Gastrocnemius medialis (tissue), 4 donors: ENCODE measurements around the gene SLC8A3. TPM values are rescaled to one million over a fixed set of nuclear protein-coding genes. Genes with fewer than 3 reads are reported as not detected.

Source experiments
- ATAC-seq, 2 donors: fragments of 150-250 bp; one replicate each; pipeline ENCODE4 v1.9.1; 2016
- DNase-seq, 2 donors: peaks; one replicate each; pipeline ENCODE4 v3.0.0-alpha.2; 2019
- H3K27ac ChIP-seq, 4 donors: fragments of 200-600 bp; sonication (generic); 1 replicate in 1 of 4; 2 replicates in 3 of 4; pipeline ENCODE4 v1.5.1; 2016 to 2018; ENCODE audit warnings: mild to moderate bottlenecking in 2 of 4, moderate library complexity in 1 of 4
- H3K27me3 ChIP-seq, 3 donors: fragments of 200-600 bp; sonication (generic) in 2 of 3; 1 replicate in 1 of 3; 2 replicates in 2 of 3; pipeline versions ENCODE4 v1.5.1 to v1.6.0; 2016 to 2019; ENCODE audit warnings: mild to moderate bottlenecking in 1 of 3, moderate library complexity in 1 of 3
- H3K36me3 ChIP-seq, 2 donors: fragments of 200-600 bp; sonication (generic) in 1 of 2; one replicate each; pipeline ENCODE4 v1.5.1; 2017 to 2018
- H3K4me1 ChIP-seq, 2 donors: fragments of 200-600 bp; sonication (generic) in 1 of 2; one replicate each; pipeline ENCODE4 v1.5.1; 2016 to 2017; ENCODE audit warnings: mild to moderate bottlenecking in 2 of 2
- H3K4me3 ChIP-seq, 4 donors: fragments of 200-600 bp; sonication (generic) in 3 of 4; 1 replicate in 1 of 4; 2 replicates in 3 of 4; pipeline ENCODE4 v1.5.1; 2016 to 2019; ENCODE audit warnings: mild to moderate bottlenecking in 2 of 4
- H3K9me3 ChIP-seq, 3 donors: fragments of 200-600 bp; sonication (generic) in 2 of 3; 1 replicate in 1 of 3; 2 replicates in 2 of 3; pipeline ENCODE4 v1.5.1; 2016 to 2019
- CTCF ChIP-seq, 5 experiments: fragments of 450-650 bp in 3 of 5; fragments of 200-600 bp in 2 of 5; sonication (generic) in 2 of 5; IDR thresholded peaks in 4 of 5; conservative IDR thresholded peaks in 1 of 5; 1 replicate in 4 of 5; 2 replicates in 1 of 5; pipeline ENCODE4 v1.5.1; 2016 to 2019; ENCODE audit warnings: antibody characterized with exemption in 5 of 5, mild to moderate bottlenecking in 3 of 5, moderate library complexity in 3 of 5
- POLR2A ChIP-seq, 2 donors: fragments of 450-650 bp; IDR thresholded peaks; one replicate each; pipeline ENCODE4 v1.6.1; 2017; ENCODE audit warnings: antibody characterized with exemption in 2 of 2, mild to moderate bottlenecking in 2 of 2, moderate library complexity in 2 of 2
- in situ Hi-C, 4 donors: fragments of 200-750 bp; cut with MboI; loops; one replicate each; pipeline versions ENCODE4 v1.15.0 to v1.8.0; 2017; ENCODE audit warnings: low sequenced_read_pairs in 4 of 4
- intact Hi-C: fragments of 100-400 bp; cut with DNase I; formaldehyde crosslinking; loops from one replicate; pipeline ENCODE4 v1.15.1; 2023; ENCODE audit warnings: low total_unique reads
- total RNA-seq, 4 donors: library from RNA; depleted of rRNA; stranded (reverse); fragments of >200 nt; gene quantifications; one replicate each; pipeline versions ENCODE4 v1.1.0 to v1.2.3, GENCODE V29; 2016

SLC8A3 gene
- total RNA-seq, 4 donors from 2014 or later = 8.5 to 14.1 (median 12.6) TPM

GRCh38 chr14:70170976-70171375 is 17.8 kb downstream of the SLC8A3 start:
- TF ChIP-seq POLR2A (IDR thresholded peaks at IDR 0.05) (no peak), CTCF (IDR thresholded peaks at IDR 0.05 in 4 of 5, conservative IDR thresholded peaks at IDR 0.05 in 1 of 5) (no peak)

GRCh38 chr14:70168406-70168805 is 20.3 kb downstream of the SLC8A3 start:
- DNase-seq (no peak), ATAC-seq (no peak)
- H3K36me3 ChIP-seq = no peaks in the 10 kb centered on the region
- no peak overlapping the region for H3K27ac ChIP-seq
- H3K27me3 ChIP-seq = no peaks in the 10 kb centered on the region
- in situ Hi-C loops (no loop called here), intact Hi-C loops (no loop called here)
- H3K9me3 ChIP-seq = no peaks in the 10 kb centered on the region
- H3K4me1 ChIP-seq = peaks cover 2 to 13% of the 10 kb centered on the region in 2 donors
- TF ChIP-seq POLR2A (IDR thresholded peaks at IDR 0.05) = no peak
- TF ChIP-seq CTCF (IDR thresholded peaks at IDR 0.05 in 4 of 5, conservative IDR thresholded peaks at IDR 0.05 in 1 of 5) = no peak
- H3K4me3 ChIP-seq = no peak overlapping the region

More at GRCh38 chr14:70170976-70171375, 17.8 kb downstream of the SLC8A3 start:
- Histone ChIP-seq H3K4me1 (peaks cover 6 to 21% of the 10 kb centered on the region in 2 donors), H3K9me3 (no peaks in the 10 kb centered on the region), H3K27me3 (no peaks in the 10 kb centered on the region), H3K4me3 (no peak overlapping the region), H3K36me3 (no peaks in the 10 kb centered on the region), H3K27ac (no peak overlapping the region)
- ATAC-seq (no peak), DNase-seq (no peak)
- intact Hi-C loops = no loop called here
- in situ Hi-C loops = no loop called here

DNA sequence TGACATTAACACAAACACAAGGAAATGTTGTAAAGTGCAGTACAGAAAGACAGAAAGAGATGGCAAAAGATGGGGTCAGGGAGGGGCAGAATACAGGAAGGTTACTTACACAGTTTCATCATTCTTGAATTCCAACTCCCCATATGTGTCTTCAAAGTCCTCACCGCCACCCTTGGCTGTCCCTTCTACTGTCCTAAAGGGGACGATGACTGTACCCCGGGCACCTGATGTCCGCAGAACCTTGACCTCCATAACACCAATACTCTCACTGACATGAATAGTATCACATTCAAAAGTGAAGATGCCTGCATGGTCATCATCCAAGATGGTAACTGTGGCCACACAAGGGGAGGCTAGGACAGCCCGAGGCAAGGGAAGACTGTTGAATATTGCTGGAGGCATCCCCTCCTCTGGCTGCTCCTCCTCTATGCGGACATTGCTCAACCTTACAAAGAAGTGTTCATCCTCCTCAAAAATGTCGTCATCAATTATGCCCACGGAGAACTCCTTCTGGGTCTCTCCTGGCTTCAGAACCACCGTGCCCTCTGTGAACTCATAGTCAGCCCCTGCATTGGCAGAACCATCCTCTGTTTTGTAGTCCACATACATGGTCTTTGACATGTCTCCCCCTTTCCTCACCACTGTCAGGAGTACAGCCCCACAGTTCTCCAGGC is 22.1 kb downstream of the SLC8A3 start:
- no peak for TF ChIP-seq POLR2A (IDR thresholded peaks at IDR 0.05)
- no peak for TF ChIP-seq CTCF (IDR thresholded peaks at IDR 0.05 in 4 of 5, conservative IDR thresholded peaks at IDR 0.05 in 1 of 5)
- H3K4me1 ChIP-seq = peaks cover 0 to 10% of the 10 kb centered on the region in 2 donors
- H3K36me3 ChIP-seq = no peaks in the 10 kb centered on the region
- ATAC-seq = no peak
- intact Hi-C loops (no loop called here), in situ Hi-C loops (no loop called here)
- H3K27ac ChIP-seq = no peak overlapping the region
- no peaks in the 10 kb centered on the region for H3K9me3 ChIP-seq
- H3K4me3 ChIP-seq = no peak overlapping the region
- DNase-seq = no peak
- H3K27me3 ChIP-seq = no peaks in the 10 kb centered on the region

GRCh38 chr14:70162358-70162757 is 26.4 kb downstream of the SLC8A3 start:
- no peak for DNase-seq
- in situ Hi-C loops (no loop called here), intact Hi-C loops (no loop called here)
- no peaks in the 10 kb centered on the region for H3K27me3 ChIP-seq
- no peak for TF ChIP-seq CTCF (IDR thresholded peaks at IDR 0.05 in 4 of 5, conservative IDR thresholded peaks at IDR 0.05 in 1 of 5)
- no peak for TF ChIP-seq POLR2A (IDR thresholded peaks at IDR 0.05)
- H3K9me3 ChIP-seq = no peaks in the 10 kb centered on the region
- no peak for ATAC-seq
- no peak overlapping the region for H3K4me3 ChIP-seq
- no peaks in the 10 kb centered on the region for H3K36me3 ChIP-seq
- peaks cover 5 to 19% of the 10 kb centered on the region in 2 donors for H3K4me1 ChIP-seq
- no peak overlapping the region for H3K27ac ChIP-seq
